GM12878 (cell line): ENCODE data around the gene FAHD2A. TPM values are rescaled to one million over a fixed set of nuclear protein-coding genes. Genes with fewer than 3 reads are reported as not detected.

ENCODE experiments used
- ATAC-seq: fragments of 200-7000 bp; cut with Tn5 transposase; 3 replicates; pipeline ENCODE4 v1.9.1; 2020; ENCODE audit warnings: mild to moderate bottlenecking, moderate library complexity
- BruUV-seq: library from RNA; stranded (reverse); fragments of 400-500 nt; replicated peaks from 2 replicates; lab custom pipeline; 2021; lab: Mats Ljungman, UMichigan
- CTCF ChIA-PET: fragments of 300-600 bp; sonication (Branson Sonifier 250); formaldehyde crosslinking; extraction: SDS; loops from one replicate; lab custom pipeline; 2021; ENCODE audit warnings: inconsistent platforms; lab: Yijun Ruan, JAX
- POLR2A ChIA-PET: fragments of 350-600 bp; formaldehyde crosslinking; extraction: SDS; loops from one replicate; lab custom pipeline; 2021; ENCODE audit warnings: inconsistent platforms; lab: Charles Lee
- RAD21 ChIA-PET: fragments of 300-600 bp; sonication (Branson Sonifier 250); formaldehyde crosslinking; loops from one replicate; lab custom pipeline; 2023; ENCODE audit warnings: antibody characterized with exemption; ENCODE audit not compliant: unreplicated experiment; lab: Charles Lee
- SMC1A ChIA-PET: fragments of 300-600 bp; sonication (Branson Sonifier 250); formaldehyde crosslinking; loops from one replicate; lab custom pipeline; 2023; ENCODE audit not compliant: unreplicated experiment, uncharacterized antibody; lab: Charles Lee
- DNase-seq: peaks from one replicate; pipeline ENCODE4 v3.0.0-alpha.2; 2011; ENCODE audit warnings: low read depth, low spot score
- FAIRE-seq: peaks from 3 replicates; lab custom pipeline; 2011; peaks lifted over from hg19 to GRCh38; lab: Jason Lieb, UNC
- H2AFZ ChIP-seq: 2 replicates; pipeline ENCODE4 v1.6.0; 2011; ENCODE audit warnings: low read depth, low read length, control low read depth; ENCODE audit not compliant: control insufficient read depth
- H3K27ac ChIP-seq: 2 replicates; pipeline ENCODE4 v1.5.1; 2011; ENCODE audit warnings: control low read depth; ENCODE audit not compliant: control insufficient read depth, insufficient read depth
- H3K27me3 ChIP-seq, 2 experiments: replicated peaks in 1 of 2; 2 replicates each; pipeline versions ENCODE4 v1.6.0 to v1.6.1; 2011; ENCODE audit warnings: low read length in 1 of 2; ENCODE audit not compliant: control insufficient read depth in 2 of 2, insufficient read depth in 2 of 2
- H3K36me3 ChIP-seq, 2 experiments: 2 replicates each; pipeline ENCODE4 v1.5.1; 2011; ENCODE audit warnings: low read length in 1 of 2; ENCODE audit not compliant: control insufficient read depth in 2 of 2, insufficient read depth in 2 of 2
- H3K4me1 ChIP-seq: 2 replicates; pipeline ENCODE4 v1.6.1; 2011; ENCODE audit warnings: mild to moderate bottlenecking, low read length, moderate library complexity, mixed read lengths; ENCODE audit not compliant: control insufficient read depth, insufficient read depth
- H3K4me2 ChIP-seq: 2 replicates; pipeline ENCODE4 v1.6.0; 2011; ENCODE audit warnings: control low read depth; ENCODE audit not compliant: control insufficient read depth, insufficient read depth
- H3K4me3 ChIP-seq: fragments of 200-600 bp; sonication (generic); 2 replicates; pipeline ENCODE4 v1.5.1; 2016
- H3K79me2 ChIP-seq: 2 replicates; pipeline ENCODE4 v1.6.0; 2011; ENCODE audit warnings: low read length; ENCODE audit not compliant: control insufficient read depth, insufficient read depth
- H3K9ac ChIP-seq: 2 replicates; pipeline ENCODE4 v1.8.0; 2011; ENCODE audit warnings: low read length, control low read depth, mixed read lengths; ENCODE audit not compliant: control insufficient read depth, insufficient read depth
- H3K9me3 ChIP-seq: replicated peaks from 3 replicates; pipeline ENCODE4 v1.5.1; 2011; ENCODE audit warnings: mild to moderate bottlenecking, low read length; ENCODE audit not compliant: control insufficient read depth, insufficient read depth
- H4K20me1 ChIP-seq: 2 replicates; pipeline ENCODE4 v1.6.0; 2011; ENCODE audit not compliant: control insufficient read depth, insufficient read depth
- CBX3 ChIP-seq: fragments of 200-600 bp; sonication (generic); IDR thresholded peaks from 2 replicates; pipeline ENCODE4 v1.6.1; 2016; ENCODE audit warnings: low read depth, borderline replicate concordance
- CHD1 ChIP-seq: IDR thresholded peaks from 2 replicates; pipeline ENCODE4 v1.6.1; 2012; ENCODE audit warnings: low read depth, low read length, improper control_type of control experiment
- CUX1 ChIP-seq: IDR thresholded peaks from 2 replicates; pipeline ENCODE4 v1.6.1; 2012; ENCODE audit warnings: improper control_type of control experiment, low read depth, low read length; ENCODE audit not compliant: insufficient replicate concordance
- EZH2 ChIP-seq: IDR thresholded peaks from 2 replicates; pipeline ENCODE4 v1.6.1; 2012; ENCODE audit warnings: low read depth, mild to moderate bottlenecking, control low read depth, inconsistent platforms, low read length, borderline replicate concordance; ENCODE audit not compliant: control insufficient read depth
- HCFC1 ChIP-seq: fragments of 150-350 bp; IDR thresholded peaks from 2 replicates; pipeline ENCODE4 v1.6.1; 2014; ENCODE audit warnings: low read length
- HDAC2 ChIP-seq: fragments of 200-600 bp; sonication (generic); IDR thresholded peaks from 2 replicates; pipeline ENCODE4 v1.6.1; 2017
- IKZF1 ChIP-seq: fragments of 450-650 bp; conservative IDR thresholded peaks from 2 replicates; pipeline ENCODE4 v1.6.1; 2017; ENCODE audit warnings: antibody characterized with exemption, mild to moderate bottlenecking
- MLLT1 ChIP-seq: fragments of 450-650 bp; IDR thresholded peaks from 2 replicates; pipeline ENCODE4 v1.6.1; 2016; ENCODE audit warnings: mild to moderate bottlenecking
- NR2C1 ChIP-seq: fragments of 450-650 bp; IDR thresholded peaks from 2 replicates; pipeline ENCODE4 v1.6.1; 2017; ENCODE audit warnings: antibody characterized with exemption, mild to moderate bottlenecking, moderate library complexity
- SIN3A ChIP-seq: IDR thresholded peaks from 2 replicates; pipeline ENCODE4 v1.6.1; 2012; ENCODE audit warnings: low read depth, low read length, improper control_type of control experiment
- STAT3 ChIP-seq: IDR thresholded peaks from 2 replicates; pipeline ENCODE4 v1.6.1; 2011; ENCODE audit warnings: low read depth, low read length, improper control_type of control experiment
- TCF3 ChIP-seq: IDR thresholded peaks from 2 replicates; pipeline ENCODE4 v1.6.1; 2012; ENCODE audit warnings: low read depth, mild to moderate bottlenecking, low read length, borderline replicate concordance; ENCODE audit not compliant: insufficient read depth
- ZBTB11 ChIP-seq: fragments of 450-650 bp; formaldehyde crosslinking; IDR thresholded peaks from 2 replicates; pipeline ENCODE4 v1.5.0; 2022; ENCODE audit warnings: mild to moderate bottlenecking, missing genetic modification characterization
- ZNF622 ChIP-seq: fragments of 450-650 bp; IDR thresholded peaks from 2 replicates; pipeline ENCODE4 v1.6.1; 2017; ENCODE audit warnings: mild to moderate bottlenecking, inconsistent platforms
- WGBS: methylation state at CpG from one replicate; pipeline ENCODE4 v1.1.6; 2016; ENCODE audit warnings: low lambda C conversion rate; ENCODE audit not compliant: insufficient replicate concordance, insufficient coverage; ENCODE audit errors: missing lambda C conversion rate; 5-methylcytosine and 5-hydroxymethylcytosine counted together
- in situ Hi-C: fragments of 300-500 bp; cut with MboI; formaldehyde crosslinking; loops from 9 replicates; pipeline ENCODE4 v1.14.3; 2018; ENCODE audit warnings: mixed read lengths
- intact Hi-C: fragments of 100-400 bp; cut with micrococcal nuclease; formaldehyde crosslinking; loops from one replicate; pipeline ENCODE4 v1.14.2; 2022; ENCODE audit not compliant: unreplicated experiment
- polyA plus RNA-seq, 11 experiments: library from polyadenylated mRNA; depleted of rRNA in 4 of 11; unstranded in 6 of 11; stranded (reverse) in 5 of 11; fragments of >200 nt; fragmentation: Nextera tagmentation in 4 of 11; fragmentation: Illumina TruSeq in 1 of 11; extraction: Ambion mirVana in 4 of 11; extraction: Trizol in 1 of 11; gene quantifications; 1 replicate in 1 of 11; 2 replicates in 10 of 11; pipeline versions ENCODE4 v1.2.1 to v1.2.3, GENCODE V29; 2011 to 2016; ENCODE audit warnings: inconsistent platforms in 2 of 11, missing spikeins in 2 of 11, low read depth in 1 of 11
- total RNA-seq, 4 experiments: library from RNA; depleted of rRNA in 3 of 4; stranded (reverse); fragments of >200 nt in 3 of 4; fragmentation: Illumina TruSeq in 1 of 4; extraction: Trizol in 1 of 4; gene quantifications; 2 replicates each; pipeline versions ENCODE4 v1.2.1 to v1.2.3, GENCODE V29; 2013 to 2021

The FAHD2A gene
- total and polyA plus RNA-seq, 10 of the 15 experiments (the other 5 are each of a cell fraction or from before 2014, with no cell fraction given), result 11.2 to 38.2 (median 25.1) TPM

GRCh38 chr2:95361216-95361980, 41.1 kb upstream of the FAHD2A start:
- Histone ChIP-seq H2AFZ (no peak overlapping the region), H3K27ac (no peak overlapping the region), H3K9me3 (no peaks in the 10 kb centered on the region), H3K4me1 (no peaks in the 10 kb centered on the region), H3K79me2 (no peaks in the 10 kb centered on the region), H4K20me1 (no peaks in the 10 kb centered on the region)
- CTCF ChIA-PET, result no interaction called here
- TF ChIP-seq HCFC1, result no peak
- TF ChIP-seq CHD1, result no peak
- TF ChIP-seq IKZF1, result no peak
- TF ChIP-seq STAT3, result no peak
- no peak for TF ChIP-seq TCF3
- TF ChIP-seq HDAC2, result no peak
- no peak for TF ChIP-seq CUX1
- TF ChIP-seq SIN3A, result no peak
- TF ChIP-seq NR2C1, result no peak
- no peak for TF ChIP-seq ZNF622
- TF ChIP-seq ZBTB11 (CRISPR knock-in tag), result no peak
- TF ChIP-seq EZH2, result no peak
- TF ChIP-seq MLLT1, result no peak
- TF ChIP-seq CBX3, result no peak
- TF ChIP-seq, all 136 proteins: peak for 0
- Histone ChIP-seq H3K4me2 (no peak overlapping the region), H3K36me3 (no peaks in the 10 kb centered on the region), H3K9ac (no peak overlapping the region), H3K27me3 (no peaks in the 10 kb centered on the region; a peak in 2 of 4 replicates), H3K4me3 (no peak overlapping the region)
- ChIA-PET RAD21 (no interaction called here), POLR2A (no interaction called here), SMC1A (no interaction called here)
- ATAC-seq (no peak), FAIRE-seq (no peak), DNase-seq (no peak)
- in situ Hi-C loops (no loop called here), intact Hi-C loops (no loop called here)
- no TSS peak for BruUV-seq
- 56% methylated on average over 9 of the region's 9 CpGs for WGBS
